Measurements from ENCODE around the gene CORO2A.

Gene CORO2A

GRCh38 chr9:98094851-98095250 is 97.6 kb downstream of the CORO2A start:
- H3K4me2 ChIP-seq (ENCODE audit: insufficient read depth, low read length), result no peak overlapping the region
- H3K4me3 ChIP-seq (ENCODE audit: low read depth in 1 of 2, low read length in 2 of 2), result no peak overlapping the region
- no peaks in the 10 kb centered on the region for H3K9me3 ChIP-seq (ENCODE audit: insufficient read depth, low read length, severe bottlenecking)
- peaks cover 78% of the 10 kb centered on the region for H3K36me3 ChIP-seq (ENCODE audit: insufficient read depth, low read length)
- H3K27me3 ChIP-seq (ENCODE audit: insufficient read depth, low read length, poor library complexity), result no peaks in the 10 kb centered on the region
- ATAC-seq (ENCODE audit: insufficient read depth, low read depth) (no peak), DNase-seq (no peak)
- no peaks in the 10 kb centered on the region for H3K4me1 ChIP-seq (ENCODE audit: insufficient read depth, low read length)
- H3K9ac ChIP-seq (ENCODE audit: low read depth, low read length), result no peak overlapping the region
- peaks cover 8% of the 10 kb centered on the region for H3K79me2 ChIP-seq (ENCODE audit: insufficient read depth, low read length)
- TF ChIP-seq, protein P1, sequence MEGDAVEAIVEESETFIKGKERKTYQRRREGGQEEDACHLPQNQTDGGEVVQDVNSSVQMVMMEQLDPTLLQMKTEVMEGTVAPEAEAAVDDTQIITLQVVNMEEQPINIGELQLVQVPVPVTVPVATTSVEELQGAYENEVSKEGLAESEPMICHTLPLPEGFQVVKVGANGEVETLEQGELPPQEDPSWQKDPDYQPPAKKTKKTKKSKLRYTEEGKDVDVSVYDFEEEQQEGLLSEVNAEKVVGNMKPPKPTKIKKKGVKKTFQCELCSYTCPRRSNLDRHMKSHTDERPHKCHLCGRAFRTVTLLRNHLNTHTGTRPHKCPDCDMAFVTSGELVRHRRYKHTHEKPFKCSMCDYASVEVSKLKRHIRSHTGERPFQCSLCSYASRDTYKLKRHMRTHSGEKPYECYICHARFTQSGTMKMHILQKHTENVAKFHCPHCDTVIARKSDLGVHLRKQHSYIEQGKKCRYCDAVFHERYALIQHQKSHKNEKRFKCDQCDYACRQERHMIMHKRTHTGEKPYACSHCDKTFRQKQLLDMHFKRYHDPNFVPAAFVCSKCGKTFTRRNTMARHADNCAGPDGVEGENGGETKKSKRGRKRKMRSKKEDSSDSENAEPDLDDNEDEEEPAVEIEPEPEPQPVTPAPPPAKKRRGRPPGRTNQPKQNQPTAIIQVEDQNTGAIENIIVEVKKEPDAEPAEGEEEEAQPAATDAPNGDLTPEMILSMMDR (IDR thresholded peaks at IDR 0.05; ENCODE audit: borderline replicate concordance, extremely low read depth, low read length, poor library complexity, severe bottlenecking), result no peak
- TF ChIP-seq EZH2 (IDR thresholded peaks at IDR 0.05; ENCODE audit: borderline replicate concordance, low read depth, low read length, severe bottlenecking), result no peak
- H3K27ac ChIP-seq (ENCODE audit: low read length), result no peak overlapping the region; the same call in 1 of the 2 replicates
- no peaks in the 10 kb centered on the region for H4K20me1 ChIP-seq (ENCODE audit: insufficient read depth, low read length)
- H2AFZ ChIP-seq (ENCODE audit: low read depth, low read length), result no peak overlapping the region

DNA sequence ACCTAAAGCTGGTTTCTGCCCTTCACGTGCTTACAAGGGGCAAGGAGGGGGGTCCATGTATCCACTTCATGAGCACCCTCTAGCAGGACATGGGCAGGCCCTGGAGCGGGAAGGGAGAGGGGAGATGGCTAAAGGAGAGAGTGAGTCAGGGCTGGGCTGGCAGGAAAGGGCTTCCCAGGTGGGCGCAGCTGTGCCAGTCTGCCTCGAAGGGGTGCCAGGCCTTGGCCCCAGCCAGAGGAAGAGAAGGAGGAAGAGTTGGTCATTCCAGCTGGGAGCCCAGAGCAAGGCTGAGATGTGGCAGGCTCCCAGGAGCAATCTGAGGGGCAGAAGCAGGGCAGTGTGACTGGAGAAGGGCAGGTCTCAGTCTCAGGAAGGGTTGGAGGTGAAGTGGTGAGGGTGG is 98.1 kb downstream of the CORO2A start:
- ATAC-seq (ENCODE audit: insufficient read depth, low read depth) (no peak), DNase-seq (no peak)
- Histone ChIP-seq H3K27me3 (ENCODE audit: insufficient read depth, low read length, poor library complexity) (no peaks in the 10 kb centered on the region), H4K20me1 (ENCODE audit: insufficient read depth, low read length) (no peaks in the 10 kb centered on the region), H2AFZ (ENCODE audit: low read depth, low read length) (no peak overlapping the region), H3K36me3 (ENCODE audit: insufficient read depth, low read length) (peaks cover 73% of the 10 kb centered on the region), H3K4me2 (ENCODE audit: insufficient read depth, low read length) (no peak overlapping the region), H3K9ac (ENCODE audit: low read depth, low read length) (no peak overlapping the region), H3K4me3 (ENCODE audit: low read depth in 1 of 2, low read length in 2 of 2) (no peak overlapping the region), H3K4me1 (ENCODE audit: insufficient read depth, low read length) (no peaks in the 10 kb centered on the region), H3K27ac (ENCODE audit: low read length) (no peak overlapping the region), H3K9me3 (ENCODE audit: insufficient read depth, low read length, severe bottlenecking) (no peaks in the 10 kb centered on the region), H3K79me2 (ENCODE audit: insufficient read depth, low read length) (0 out of 2 replicates have a peak, but pooled peaks cover 3% of the 10 kb centered on the region)
- TF ChIP-seq, protein P1 (IDR thresholded peaks at IDR 0.05; ENCODE audit: borderline replicate concordance, extremely low read depth, low read length, poor library complexity, severe bottlenecking), result no peak
- TF ChIP-seq EZH2 (IDR thresholded peaks at IDR 0.05; ENCODE audit: borderline replicate concordance, low read depth, low read length, severe bottlenecking), result no peak

GRCh38 chr9:98092613-98092931 is 99.9 kb downstream of the CORO2A start:
- Histone ChIP-seq H3K27ac (ENCODE audit: low read length) (no peak overlapping the region), H2AFZ (ENCODE audit: low read depth, low read length) (no peak overlapping the region), H3K4me1 (ENCODE audit: insufficient read depth, low read length) (no peaks in the 10 kb centered on the region), H3K4me3 (ENCODE audit: low read depth in 1 of 2, low read length in 2 of 2) (no peak overlapping the region), H3K27me3 (ENCODE audit: insufficient read depth, low read length, poor library complexity) (no peaks in the 10 kb centered on the region), H3K79me2 (ENCODE audit: insufficient read depth, low read length) (0 out of 2 replicates have a peak, but pooled peaks cover 2% of the 10 kb centered on the region), H4K20me1 (ENCODE audit: insufficient read depth, low read length) (no peaks in the 10 kb centered on the region), H3K9ac (ENCODE audit: low read depth, low read length) (no peak overlapping the region), H3K36me3 (ENCODE audit: insufficient read depth, low read length) (peaks cover 61% of the 10 kb centered on the region), H3K4me2 (ENCODE audit: insufficient read depth, low read length) (no peak overlapping the region), H3K9me3 (ENCODE audit: insufficient read depth, low read length, severe bottlenecking) (no peaks in the 10 kb centered on the region)
- TF ChIP-seq EZH2 (IDR thresholded peaks at IDR 0.05; ENCODE audit: borderline replicate concordance, low read depth, low read length, severe bottlenecking), result no peak
- TF ChIP-seq, protein P1 (IDR thresholded peaks at IDR 0.05; ENCODE audit: borderline replicate concordance, extremely low read depth, low read length, poor library complexity, severe bottlenecking), result no peak
- DNase-seq (no peak), ATAC-seq (ENCODE audit: insufficient read depth, low read depth) (no peak)
